HG03135 (cell line): ENCODE measurements around the gene GRM6.

Source experiments
- ATAC-seq: cut with Tn5 transposase; IDR thresholded peaks from one replicate; pipeline ENCODE4 v1.9.1; 2021; ENCODE audit warnings: mild to moderate bottlenecking, moderate library complexity; ENCODE audit not compliant: unreplicated experiment

GRM6 gene

GRCh38 chr5:178994580-178995340 lies at the start of gene GRM6:
Gene GRM6 (minus strand): TSS chr5:178995320. CDS start chr5:178994944, 376 bp downstream.
- no peak for ATAC-seq

GRCh38 chr5:179044765-179045164 lies 49.6 kb upstream of the GRM6 start:
- ATAC-seq: no peak

- no peak for ATAC-seq
These were observed 38.0 kb upstream of the GRM6 start for GRCh38 chr5:179033004-179033580.

DNA sequence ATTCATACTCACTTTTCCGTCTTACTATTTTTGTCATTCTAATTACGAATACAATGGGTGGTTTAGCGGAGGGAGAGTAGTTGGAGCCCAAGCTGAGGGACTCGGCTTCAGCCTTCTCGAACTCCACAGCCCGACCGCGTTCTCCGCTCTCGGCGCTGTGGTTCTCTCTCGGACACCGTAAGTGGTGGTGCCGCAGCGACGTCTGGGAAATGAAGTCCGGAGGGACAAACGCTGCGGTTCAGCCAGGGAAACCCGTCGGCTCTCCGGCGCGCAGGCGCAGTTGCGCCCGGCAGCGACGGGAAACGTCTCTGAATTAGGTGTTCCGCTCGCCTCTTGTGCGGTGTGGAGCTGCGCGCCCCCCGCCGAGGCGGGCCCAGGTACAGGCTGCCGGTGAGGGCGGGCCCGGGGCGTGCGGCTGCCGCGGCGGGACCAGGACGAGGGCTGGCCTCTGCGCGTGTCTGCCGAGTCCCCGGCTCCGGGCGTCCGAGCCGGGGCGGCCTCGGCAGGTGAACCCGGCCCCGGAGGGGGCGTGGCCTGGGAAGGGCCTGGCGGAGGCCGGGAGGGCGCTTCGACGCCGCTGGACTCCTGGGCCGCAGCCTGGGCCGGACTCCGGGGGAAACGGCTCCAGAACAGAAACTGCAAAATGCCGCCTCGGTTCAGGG lies 28.5 kb upstream of the GRM6 start, which contains the start of gene ZNF879:
Gene ZNF879 (plus strand): TSS at position 277 of the 662 bp plus-strand sequence. CDS start 1,201 bp downstream, outside the sequence.
- peak; percentile 66 for ATAC-seq

- no peak for ATAC-seq
These were observed 13.5 kb upstream of the GRM6 start for GRCh38 chr5:179008667-179009066.

- no peak for ATAC-seq
These were observed 11.4 kb upstream of the GRM6 start for GRCh38 chr5:179006564-179006963.

DNA sequence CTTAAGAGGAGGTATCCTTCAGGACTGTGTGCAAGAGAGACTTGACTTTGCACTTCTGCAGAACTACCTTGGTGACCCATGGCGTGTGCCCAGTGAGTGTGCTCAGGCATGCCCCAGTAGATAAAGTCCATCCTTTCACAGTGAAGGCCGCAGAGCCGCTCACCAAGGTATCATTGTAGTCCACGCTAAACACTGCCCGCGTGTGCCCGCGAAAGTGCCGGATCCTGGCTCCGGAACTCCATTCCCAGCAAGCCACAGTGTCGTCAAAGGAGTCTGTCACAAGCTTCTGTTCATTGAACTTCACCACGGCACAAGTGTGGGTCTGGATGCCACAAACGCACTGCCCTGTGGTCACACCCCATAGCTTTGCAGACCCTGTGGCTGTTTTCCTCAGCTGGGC lies 3.3 kb upstream of the GRM6 start:
- no peak for ATAC-seq

DNA sequence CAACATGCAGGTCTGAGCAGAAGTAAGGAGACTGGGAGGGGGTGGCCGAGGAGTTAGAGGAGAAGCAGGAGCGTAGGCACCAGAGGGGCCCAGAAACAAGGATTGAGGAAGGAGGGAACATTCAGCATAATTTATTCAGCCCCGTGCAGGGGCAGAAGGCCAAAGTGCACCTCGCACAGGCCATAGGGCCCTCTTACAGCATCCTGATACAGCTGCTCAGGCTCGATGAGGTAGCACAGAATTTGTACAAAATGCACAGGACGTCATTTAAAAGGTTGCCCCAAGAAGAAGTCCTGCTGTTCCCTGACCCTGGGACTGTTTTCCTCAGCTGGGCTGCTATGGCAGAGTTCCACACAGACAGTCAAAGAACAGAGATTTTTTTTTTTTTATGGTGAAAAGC lies 2.1 kb upstream of the GRM6 start:
- ATAC-seq: no peak

DNA sequence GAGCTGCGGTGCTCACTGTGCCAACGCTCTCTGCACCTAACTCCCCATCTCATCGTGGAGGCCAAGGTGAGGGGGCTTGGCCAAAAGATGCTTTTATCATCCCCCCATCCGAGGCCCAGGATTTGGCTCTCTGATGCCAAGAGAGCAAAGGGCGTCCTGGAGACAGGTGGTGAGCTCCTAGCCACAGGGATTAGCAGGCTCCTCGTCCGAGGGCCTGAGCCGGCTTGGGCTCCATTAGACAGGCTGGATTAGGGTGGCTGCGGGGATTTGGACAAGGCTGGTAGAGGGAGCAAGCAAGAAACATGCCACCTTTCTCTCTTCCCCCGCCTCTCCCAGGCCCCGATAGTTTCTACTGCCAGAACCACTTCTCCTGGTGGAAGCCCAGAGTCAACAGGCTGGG lies 1.0 kb upstream of the GRM6 start:
- no peak for ATAC-seq

GRCh38 chr5:178995341-178995690 lies 196 bp upstream of the GRM6 start:
- no peak for ATAC-seq

DNA sequence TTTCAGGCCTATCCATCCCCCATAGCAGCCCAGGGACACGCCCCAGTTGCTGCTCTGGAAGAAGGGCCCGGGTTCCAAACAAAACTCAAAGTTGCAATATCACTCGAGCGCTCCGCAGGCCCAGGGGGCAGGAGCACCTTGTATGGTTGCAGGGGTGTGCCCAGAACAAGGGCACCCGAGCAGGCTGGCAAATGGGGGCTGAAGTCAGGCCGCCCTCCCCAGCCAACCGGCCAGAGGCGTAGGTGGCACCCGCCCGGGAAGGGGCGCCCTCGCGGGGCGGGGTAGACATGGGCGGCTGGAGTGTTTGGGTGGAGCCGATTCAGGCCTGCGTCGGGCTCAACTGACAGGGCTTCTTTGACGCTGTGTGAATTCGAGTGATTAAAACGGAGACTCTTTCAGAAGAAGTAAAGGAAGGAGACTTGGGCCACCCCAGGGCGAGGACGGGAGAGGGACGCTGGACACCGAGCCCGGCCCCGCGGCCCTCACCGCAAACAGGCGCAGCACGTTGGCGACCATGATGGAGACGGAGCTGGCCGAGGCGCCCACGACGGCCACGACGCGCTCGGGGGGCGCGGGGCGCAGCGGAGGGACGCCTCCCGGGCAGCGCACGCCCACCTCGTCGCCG lies 1.1 kb downstream of the GRM6 start:
- ATAC-seq: no peak

GRCh38 chr5:178993236-178993765 lies 1.8 kb downstream of the GRM6 start:
- no peak for ATAC-seq

DNA sequence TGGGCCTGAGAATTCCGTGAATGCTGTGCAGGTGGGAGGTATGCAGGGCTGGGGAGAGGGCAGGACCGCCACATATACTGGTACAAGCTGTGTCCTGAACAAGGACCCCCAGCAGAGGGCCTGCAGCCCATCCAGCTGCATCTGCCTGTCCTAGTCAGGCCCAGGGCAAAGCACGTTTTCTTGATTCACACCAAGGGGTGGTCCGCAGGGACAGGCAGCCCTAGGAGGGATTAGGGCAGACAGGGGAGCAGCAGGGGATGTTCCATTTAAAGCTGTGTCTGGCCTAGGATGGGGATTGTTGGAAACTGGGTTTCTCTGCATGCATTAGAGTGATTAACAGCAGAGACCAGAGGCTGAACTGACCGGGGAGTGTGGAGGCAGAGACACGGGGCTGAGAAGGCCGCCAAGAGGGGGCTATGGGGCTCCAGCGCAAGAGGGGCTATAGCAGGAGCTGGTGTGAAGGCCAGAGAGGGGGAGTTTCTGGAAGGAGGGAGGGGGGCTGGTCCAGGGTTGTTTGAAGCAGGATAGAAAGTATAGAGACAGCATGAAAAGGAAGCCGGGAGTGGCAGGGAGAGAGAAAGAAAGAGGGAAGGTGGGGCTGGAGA lies 2.7 kb downstream of the GRM6 start:
- ATAC-seq: no peak

- no peak for ATAC-seq
These were observed 3.7 kb downstream of the GRM6 start for GRCh38 chr5:178991190-178992145.

DNA sequence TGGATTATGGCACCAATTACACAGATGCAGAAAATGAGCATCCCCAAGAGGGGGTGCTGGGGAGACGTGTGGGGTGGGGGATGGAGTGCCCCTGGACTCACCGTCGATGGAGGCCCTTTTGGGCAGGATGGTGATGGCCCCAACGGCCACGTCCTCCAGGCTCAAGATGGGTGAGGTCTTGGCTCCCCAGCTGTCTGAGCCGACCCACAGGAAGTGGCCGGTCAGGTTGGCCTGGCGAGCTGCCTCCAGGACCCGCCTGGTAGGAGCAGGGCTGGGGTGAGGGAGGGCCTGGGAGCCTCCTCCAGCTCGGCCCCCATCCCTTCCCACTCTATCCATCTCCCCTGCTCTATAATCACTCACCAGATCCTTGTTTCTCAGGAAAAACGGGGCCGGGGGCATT lies 4.6 kb downstream of the GRM6 start:
- ATAC-seq: no peak

GRCh38 chr5:178989311-178989710 lies 5.8 kb downstream of the GRM6 start:
- ATAC-seq: no peak

DNA sequence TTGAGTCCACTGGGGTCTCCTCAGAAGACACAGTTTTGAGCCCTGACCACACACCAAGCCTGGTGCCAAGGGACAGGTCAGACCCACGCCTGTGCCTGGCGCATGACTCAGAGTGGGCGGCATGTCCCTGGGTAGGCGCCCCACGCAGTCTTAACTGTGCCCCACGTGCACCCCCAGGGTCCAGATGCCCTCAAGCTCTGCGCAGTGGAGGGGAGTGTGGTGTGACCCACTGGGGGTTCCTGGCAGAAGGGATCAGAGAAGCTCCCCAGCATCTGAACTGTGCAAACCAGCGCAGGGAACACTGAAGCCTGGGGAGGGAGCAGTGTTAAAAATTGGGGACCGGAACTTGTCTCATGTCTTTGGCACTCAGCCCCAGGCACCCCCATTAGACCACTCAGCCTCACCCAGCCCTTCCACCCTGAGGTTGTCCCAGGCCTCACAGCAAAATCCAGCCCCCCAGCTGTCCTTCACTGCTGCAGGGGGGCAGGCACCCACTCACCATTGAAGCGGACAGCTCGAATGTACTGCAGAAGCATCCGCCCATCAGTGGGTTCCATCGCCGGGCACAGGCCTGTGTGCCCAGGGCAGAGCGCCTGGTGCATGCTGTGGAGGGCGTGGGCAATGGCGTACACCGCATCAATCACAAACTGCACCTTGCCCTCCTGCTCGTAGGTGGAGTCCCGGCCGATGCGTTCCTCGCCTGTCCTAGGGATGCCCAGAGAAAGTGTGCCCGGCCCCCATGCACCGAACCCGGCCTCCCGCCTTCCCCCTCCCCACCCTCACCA lies 6.5 kb downstream of the GRM6 start:
- no peak for ATAC-seq

- ATAC-seq: no peak
These were observed 8.7 kb downstream of the GRM6 start for GRCh38 chr5:178986326-178986960.
